ENCODE data around the gene DDTL. TPM values are rescaled to one million over a fixed set of nuclear protein-coding genes. Genes with fewer than 3 reads are reported as not detected.

DDTL gene
- total RNA-seq (2022; extraction: Qiagen RNA extraction; ENCODE audit: low read depth), result 1.5 to 2.4 TPM (median 1.7 TPM) in 5 replicates

DNA sequence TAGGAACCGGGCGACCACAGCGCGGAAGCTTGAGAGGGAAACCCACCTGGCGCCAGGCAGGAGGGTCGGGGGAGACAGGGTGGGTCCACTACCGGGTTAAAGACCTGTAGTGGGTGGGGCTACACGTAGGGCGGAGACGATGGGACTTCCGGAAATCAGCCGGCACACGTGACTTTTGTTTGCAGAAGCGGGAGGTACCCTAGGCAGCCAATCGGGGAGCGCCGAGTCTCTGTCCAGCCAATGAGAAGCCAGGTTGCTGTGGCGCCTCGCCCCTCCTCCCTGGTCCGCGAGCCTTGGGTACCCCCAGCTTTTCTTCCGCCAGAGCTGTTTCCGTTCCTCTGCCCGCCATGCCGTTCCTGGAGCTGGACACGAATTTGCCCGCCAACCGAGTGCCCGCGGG, at the start of gene DDTL:
TSS of gene DDTL (plus strand) at position 321 of the 400 bp plus-strand sequence. CDS start at position 348, 27 bp downstream.

DNA sequence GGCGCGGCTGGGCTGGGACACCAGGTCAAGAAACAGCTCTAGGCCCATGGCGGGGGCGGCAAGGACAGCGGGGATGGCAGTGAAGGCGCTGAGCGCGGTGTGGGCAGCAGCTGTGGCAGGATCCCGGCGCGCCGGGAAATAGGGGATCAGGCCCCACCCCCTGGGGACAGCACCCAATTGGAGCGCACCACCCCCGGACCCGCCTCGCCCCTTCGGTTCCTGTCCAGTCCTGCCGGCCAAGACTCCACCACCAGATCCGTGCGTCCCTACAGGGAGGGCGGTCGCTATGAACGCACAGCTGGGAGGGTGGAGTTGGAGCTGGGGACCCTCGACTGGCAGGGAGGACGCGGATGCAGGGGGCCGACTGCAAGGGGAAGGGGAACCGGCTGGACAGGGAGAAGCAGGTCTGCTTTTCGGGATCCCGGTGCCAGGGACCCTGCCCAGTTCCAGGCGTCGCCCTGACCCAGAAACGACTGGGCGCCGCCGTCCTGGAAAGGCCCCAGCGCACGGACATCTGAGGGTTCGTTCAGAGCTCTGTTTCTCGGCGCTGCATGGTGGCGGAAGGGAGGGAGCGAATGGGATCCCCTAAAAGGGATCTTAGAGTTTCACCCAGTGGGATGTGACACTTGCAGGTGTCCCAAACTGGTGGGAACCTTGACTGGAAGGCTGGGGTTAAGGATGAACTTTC, 5.5 kb upstream of the DDTL start, which contains the start of gene GSTT2B:
TSS of gene GSTT2B (minus strand) at position 112 of the 688 bp plus-strand sequence. CDS start at position 48, 64 bp downstream.

DNA sequence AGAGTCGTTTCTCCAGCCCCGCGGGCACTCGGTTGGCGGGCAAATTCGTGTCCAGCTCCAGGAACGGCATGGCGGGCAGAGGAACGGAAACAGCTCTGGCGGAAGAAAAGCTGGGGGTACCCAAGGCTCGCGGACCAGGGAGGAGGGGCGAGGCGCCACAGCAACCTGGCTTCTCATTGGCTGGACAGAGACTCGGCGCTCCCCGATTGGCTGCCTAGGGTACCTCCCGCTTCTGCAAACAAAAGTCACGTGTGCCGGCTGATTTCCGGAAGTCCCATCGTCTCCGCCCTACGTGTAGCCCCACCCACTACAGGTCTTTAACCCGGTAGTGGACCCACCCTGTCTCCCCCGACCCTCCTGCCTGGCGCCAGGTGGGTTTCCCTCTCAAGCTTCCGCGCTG, 7.7 kb downstream of the DDTL start, which contains the start of gene DDT:
TSS of gene DDT (minus strand) at position 97 of the 400 bp plus-strand sequence. CDS start at position 70, 27 bp downstream.

DNA sequence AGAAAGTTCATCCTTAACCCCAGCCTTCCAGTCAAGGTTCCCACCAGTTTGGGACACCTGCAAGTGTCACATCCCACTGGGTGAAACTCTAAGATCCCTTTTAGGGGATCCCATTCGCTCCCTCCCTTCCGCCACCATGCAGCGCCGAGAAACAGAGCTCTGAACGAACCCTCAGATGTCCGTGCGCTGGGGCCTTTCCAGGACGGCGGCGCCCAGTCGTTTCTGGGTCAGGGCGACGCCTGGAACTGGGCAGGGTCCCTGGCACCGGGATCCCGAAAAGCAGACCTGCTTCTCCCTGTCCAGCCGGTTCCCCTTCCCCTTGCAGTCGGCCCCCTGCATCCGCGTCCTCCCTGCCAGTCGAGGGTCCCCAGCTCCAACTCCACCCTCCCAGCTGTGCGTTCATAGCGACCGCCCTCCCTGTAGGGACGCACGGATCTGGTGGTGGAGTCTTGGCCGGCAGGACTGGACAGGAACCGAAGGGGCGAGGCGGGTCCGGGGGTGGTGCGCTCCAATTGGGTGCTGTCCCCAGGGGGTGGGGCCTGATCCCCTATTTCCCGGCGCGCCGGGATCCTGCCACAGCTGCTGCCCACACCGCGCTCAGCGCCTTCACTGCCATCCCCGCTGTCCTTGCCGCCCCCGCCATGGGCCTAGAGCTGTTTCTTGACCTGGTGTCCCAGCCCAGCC, 13.0 kb downstream of the DDTL start, which contains the start of gene GSTT2:
TSS of gene GSTT2 (plus strand) at position 578 of the 684 bp plus-strand sequence.

DNA sequence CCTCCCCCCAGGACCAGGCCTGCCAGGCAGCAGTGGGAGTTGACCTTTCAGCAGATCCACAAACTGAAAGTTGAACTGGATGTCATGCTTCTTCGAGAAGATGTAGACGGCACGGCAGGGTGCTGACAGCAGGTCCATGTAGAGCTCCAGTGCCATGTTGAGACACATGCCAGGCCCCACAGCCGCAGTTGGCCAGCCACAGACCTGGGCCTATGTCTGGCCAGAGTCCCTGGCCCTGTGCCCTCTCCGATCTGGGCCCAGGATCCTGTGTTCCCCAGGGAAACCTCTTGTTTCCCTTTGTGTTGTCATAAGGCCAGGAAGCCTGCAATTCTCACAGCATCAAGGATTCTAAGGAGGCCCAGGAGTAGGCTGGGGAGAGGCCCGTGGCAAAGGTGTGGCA, 38.5 kb downstream of the DDTL start, which contains the start of gene GSTT4:
TSS of gene GSTT4 (minus strand) at position 253 of the 400 bp plus-strand sequence. CDS start at position 156, 97 bp downstream.

Other genes starting within 250 kb of the DDTL start
- gene ZNF70, start 215.8 kb upstream of the DDTL start, total RNA-seq (2022; extraction: Qiagen RNA extraction; ENCODE audit: low read depth), result 0.93 to 1.2 TPM (median 1.1 TPM) in 5 replicates
- gene VPREB3, start 212.5 kb upstream of the DDTL start, total RNA-seq (2022; extraction: Qiagen RNA extraction; ENCODE audit: low read depth), result 0.65 to 1.3 TPM (median 0.76 TPM) in 4 of 5 replicates, not detected in the other
- not detected in 5 replicates for gene C22orf15, start 203.9 kb upstream of the DDTL start, total RNA-seq (2022; extraction: Qiagen RNA extraction; ENCODE audit: low read depth)
- 90.5 to 192 TPM (median 178 TPM) in 5 replicates for gene CHCHD10, start 198.9 kb upstream of the DDTL start, total RNA-seq (2022; extraction: Qiagen RNA extraction; ENCODE audit: low read depth)
- gene MMP11, start 194.0 kb upstream of the DDTL start, total RNA-seq (2022; extraction: Qiagen RNA extraction; ENCODE audit: low read depth), result 0.18 to 0.66 TPM (median 0.32 TPM) in 5 replicates
- 49.8 to 59.1 TPM (median 54.2 TPM) in 5 replicates for gene SMARCB1, start 179.9 kb upstream of the DDTL start, total RNA-seq (2022; extraction: Qiagen RNA extraction; ENCODE audit: low read depth)
- gene DERL3, start 127.9 kb upstream of the DDTL start, total RNA-seq (2022; extraction: Qiagen RNA extraction; ENCODE audit: low read depth), result 0.31 to 0.68 TPM (median 0.65 TPM) in 5 replicates
- 7.2 to 11.0 TPM (median 9.2 TPM) in 5 replicates for gene SLC2A11, start 109.0 kb upstream of the DDTL start, total RNA-seq (2022; extraction: Qiagen RNA extraction; ENCODE audit: low read depth)
- gene MIF, start 72.5 kb upstream of the DDTL start, total RNA-seq (2022; extraction: Qiagen RNA extraction; ENCODE audit: low read depth), result 417 to 979 TPM (median 841 TPM) in 5 replicates
- 0.21 to 0.40 TPM (median 0.21 TPM) in 3 of 5 replicates, not detected in the others for gene GSTT2B, start 5.7 kb upstream of the DDTL start, total RNA-seq (2022; extraction: Qiagen RNA extraction; ENCODE audit: low read depth)
- gene DDT, start 7.6 kb downstream of the DDTL start, total RNA-seq (2022; extraction: Qiagen RNA extraction; ENCODE audit: low read depth), result 84.5 to 162 TPM (median 148 TPM) in 5 replicates
- not detected in 5 replicates for gene GSTT2, start 13.2 kb downstream of the DDTL start, total RNA-seq (2022; extraction: Qiagen RNA extraction; ENCODE audit: low read depth)
- not detected in 5 replicates for gene GSTT4, start 38.6 kb downstream of the DDTL start, total RNA-seq (2022; extraction: Qiagen RNA extraction; ENCODE audit: low read depth)
- gene CABIN1, start 44.4 kb downstream of the DDTL start, total RNA-seq (2022; extraction: Qiagen RNA extraction; ENCODE audit: low read depth), result 13.7 to 34.5 TPM (median 27.5 TPM) in 5 replicates
- gene SUSD2, start 214.6 kb downstream of the DDTL start, total RNA-seq (2022; extraction: Qiagen RNA extraction; ENCODE audit: low read depth), result 41.6 to 76.6 TPM (median 72.0 TPM) in 5 replicates

All from A549 treated with ZK216348 at 1 μM for 4 hours (cell line).